Measurements from ENCODE around the gene ERC2. TPM values are rescaled to one million over a fixed set of nuclear protein-coding genes. Genes with fewer than 3 reads are reported as not detected.

The ERC2 gene
- total and polyA plus RNA-seq, 2 donors (not counting 3 experiments of a cell fraction or from before 2014, with no cell fraction given), result 5.6 to 15.5 TPM

GRCh38 chr3:56363720-56364119 is 104.5 kb downstream of the ERC2 start:
- Histone ChIP-seq H4K20me1 (replicated peaks; ENCODE audit: control insufficient read depth, extremely low read depth, insufficient read depth, low read length) (no peaks in the 10 kb centered on the region), H3K27me3 (ENCODE audit: control insufficient read depth in 2 of 2, insufficient read depth in 2 of 2, low read length in 2 of 2) (no peaks in the 10 kb centered on the region), H3K4me2 (ENCODE audit: insufficient read depth, low read length) (no peak overlapping the region), H3K9ac (replicated peaks; ENCODE audit: extremely low read depth, insufficient read depth, low read length) (no peak overlapping the region), H3K4me1 (ENCODE audit: control insufficient read depth, extremely low read depth, insufficient read depth, low read length) (no peaks in the 10 kb centered on the region), H3K9me3 (replicated peaks; ENCODE audit: control insufficient read depth, insufficient read depth, low read length) (no peaks in the 10 kb centered on the region), H3K27ac (ENCODE audit: insufficient read depth, low read depth, low read length) (no peak overlapping the region), H3K9me1 (replicated peaks; ENCODE audit: control insufficient read depth, extremely low read depth, insufficient read depth, low read length) (no peaks in the 10 kb centered on the region), H3K36me3 (ENCODE audit: control insufficient read depth in 2 of 2, extremely low read depth in 1 of 2, insufficient read depth in 2 of 2, low read length in 2 of 2) (no peaks in the 10 kb centered on the region), H3K4me3 (replicated peaks in 1 of 3; ENCODE audit: insufficient read depth in 1 of 3, low read depth in 1 of 3, low read length in 3 of 3) (no peak overlapping the region), H3K79me2 (ENCODE audit: control insufficient read depth, insufficient read depth, low read length) (no peaks in the 10 kb centered on the region), H2AFZ (ENCODE audit: low read depth, low read length) (no peak overlapping the region)
- DNase-seq (ENCODE audit: low read depth, low spot score), result no peak
- dilution Hi-C loops (cut with MboI; ENCODE audit: extremely low pct_ligation_motif_present, low sequenced_read_pairs) (no loop called here), intact Hi-C loops (cut with micrococcal nuclease) (no loop called here)
- no TSS peak for BruUV-seq (replicated peaks)
- no peak for FAIRE-seq
- POLR2A ChIA-PET, result no interaction called here
- TF ChIP-seq FOS (IDR thresholded peaks at IDR 0.05; ENCODE audit: borderline replicate concordance, insufficient read depth, low read length) (no peak), MAX (IDR thresholded peaks at IDR 0.05; ENCODE audit: insufficient read depth, insufficient read length) (no peak), MYC (IDR thresholded peaks at IDR 0.05; ENCODE audit: low read depth, low read length) (no peak), CTCF (IDR thresholded peaks at IDR 0.05; ENCODE audit: extremely low read depth in 1 of 2, insufficient read depth in 1 of 2, low read depth in 1 of 2, low read length in 2 of 2) (no peak)
- CTCF ChIA-PET, result interaction anchor here (1.2 to 1.8 kb wide), 2 partner anchors 16 kb away, joined by 3 to 6 read pairs; no protein-coding TSS in a partner anchor

GRCh38 chr3:56361731-56362130 is 106.5 kb downstream of the ERC2 start:
- no peaks in the 10 kb centered on the region for H3K27me3 ChIP-seq (ENCODE audit: control insufficient read depth in 2 of 2, insufficient read depth in 2 of 2, low read length in 2 of 2)
- no TSS peak for BruUV-seq (replicated peaks)
- H2AFZ ChIP-seq (ENCODE audit: low read depth, low read length), result no peak overlapping the region
- no peak overlapping the region for H3K4me2 ChIP-seq (ENCODE audit: insufficient read depth, low read length)
- no peaks in the 10 kb centered on the region for H3K36me3 ChIP-seq (ENCODE audit: control insufficient read depth in 2 of 2, extremely low read depth in 1 of 2, insufficient read depth in 2 of 2, low read length in 2 of 2)
- ChIA-PET CTCF (interaction anchor here (1.7 kb wide), 2 partner anchors 21 to 133 kb away, joined by 4 to 5 read pairs; no protein-coding TSS in a partner anchor), POLR2A (no interaction called here)
- no peaks in the 10 kb centered on the region for H3K9me3 ChIP-seq (replicated peaks; ENCODE audit: control insufficient read depth, insufficient read depth, low read length)
- DNase-seq (ENCODE audit: low read depth, low spot score), result no peak
- no peaks in the 10 kb centered on the region for H3K9me1 ChIP-seq (replicated peaks; ENCODE audit: control insufficient read depth, extremely low read depth, insufficient read depth, low read length)
- no peak for FAIRE-seq
- no peak overlapping the region for H3K9ac ChIP-seq (replicated peaks; ENCODE audit: extremely low read depth, insufficient read depth, low read length)
- H3K4me3 ChIP-seq (replicated peaks in 1 of 3; ENCODE audit: insufficient read depth in 1 of 3, low read depth in 1 of 3, low read length in 3 of 3), result no peak overlapping the region
- TF ChIP-seq EZH2 (IDR thresholded peaks at IDR 0.05; ENCODE audit: borderline replicate concordance, low read depth, low read length, severe bottlenecking) (no peak), GATA2 (IDR thresholded peaks at IDR 0.05; ENCODE audit: insufficient read depth, insufficient read length, low read depth, low read length) (no peak), MYC (IDR thresholded peaks at IDR 0.05; ENCODE audit: low read depth, low read length) (no peak), POLR2A (IDR thresholded peaks at IDR 0.05; ENCODE audit: low read depth, low read length) (no peak), JUN (IDR thresholded peaks at IDR 0.05; ENCODE audit: borderline replicate concordance, insufficient read depth, insufficient read length, low read depth) (no peak), MAX (IDR thresholded peaks at IDR 0.05; ENCODE audit: insufficient read depth, insufficient read length) (no peak), FOS (IDR thresholded peaks at IDR 0.05; ENCODE audit: borderline replicate concordance, insufficient read depth, low read length) (no peak), CTCF (IDR thresholded peaks at IDR 0.05; ENCODE audit: extremely low read depth in 1 of 2, insufficient read depth in 1 of 2, low read depth in 1 of 2, low read length in 2 of 2) (no peak), POLR2AphosphoS5 (IDR thresholded peaks at IDR 0.05; ENCODE audit: insufficient read depth, low read depth, low read length) (no peak)
- no peaks in the 10 kb centered on the region for H3K79me2 ChIP-seq (ENCODE audit: control insufficient read depth, insufficient read depth, low read length)
- intact Hi-C loops (cut with micrococcal nuclease) (no loop called here), dilution Hi-C loops (cut with MboI; ENCODE audit: extremely low pct_ligation_motif_present, low sequenced_read_pairs) (no loop called here)
- no peaks in the 10 kb centered on the region for H3K4me1 ChIP-seq (ENCODE audit: control insufficient read depth, extremely low read depth, insufficient read depth, low read length)
- H3K27ac ChIP-seq (ENCODE audit: insufficient read depth, low read depth, low read length), result no peak overlapping the region
- H4K20me1 ChIP-seq (replicated peaks; ENCODE audit: control insufficient read depth, extremely low read depth, insufficient read depth, low read length), result no peaks in the 10 kb centered on the region
